ENCODE results near the gene TRABD. TPM values are rescaled to one million over a fixed set of nuclear protein-coding genes. Genes with fewer than 3 reads are reported as not detected.

The TRABD gene
- total RNA-seq, 1 experiment from 2014 or later, result 33.5 TPM

DNA sequence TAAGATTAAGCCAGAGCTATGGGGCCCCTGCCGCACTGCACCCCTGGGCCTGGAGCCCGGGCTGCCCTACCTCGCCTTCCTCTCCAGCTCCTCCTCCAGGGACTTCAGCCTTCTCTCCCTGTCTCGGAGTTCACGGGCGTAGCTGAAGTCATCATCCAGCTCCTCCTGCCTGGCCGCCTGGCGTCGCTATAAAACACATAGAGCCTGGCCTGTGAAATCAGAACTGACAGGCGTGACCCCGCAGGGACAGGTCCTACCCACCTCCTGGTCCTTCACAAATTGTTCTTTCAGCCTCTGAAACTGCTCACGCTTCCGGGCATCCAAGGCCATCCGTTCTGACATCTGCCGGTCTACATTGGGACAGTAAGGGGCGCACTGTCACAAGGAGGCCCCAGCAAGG lies 38.4 kb downstream of the TRABD start:
- Histone ChIP-seq H3K9me3 (no peaks in the 10 kb centered on the region), H3K36me3 (ENCODE audit: control insufficient read depth, insufficient read depth, low read length) (no peaks in the 10 kb centered on the region; the same call in 1 of the 2 replicates), H3K4me3 (ENCODE audit: low read depth, low read length) (no peak overlapping the region), H3K27me3 (replicated peaks; ENCODE audit: control insufficient read depth, insufficient read depth, low read length) (no peaks in the 10 kb centered on the region), H3K4me1 (no peaks in the 10 kb centered on the region)
- intact Hi-C loops (cut with micrococcal nuclease; ENCODE audit: unreplicated experiment), result no loop called here
- no peak overlapping the region for H3K4me3 Mint-ChIP-seq (ENCODE audit: unreplicated experiment)
- no TSS peak for BruUV-seq (replicated peaks)
- no peaks in the 10 kb centered on the region for H3K4me1 Mint-ChIP-seq (ENCODE audit: low read depth, unreplicated experiment)
- no peak for DNase-seq
- no peaks in the 10 kb centered on the region for H3K9me3 Mint-ChIP-seq (ENCODE audit: unreplicated experiment)
- ChIA-PET POLR2A (no interaction called here), CTCF (no interaction called here)
- no peaks in the 10 kb centered on the region for H3K27me3 Mint-ChIP-seq (ENCODE audit: insufficient read depth, unreplicated experiment)
- H3K27ac Mint-ChIP-seq (ENCODE audit: unreplicated experiment), result no peak overlapping the region
- TF ChIP-seq, protein P1, sequence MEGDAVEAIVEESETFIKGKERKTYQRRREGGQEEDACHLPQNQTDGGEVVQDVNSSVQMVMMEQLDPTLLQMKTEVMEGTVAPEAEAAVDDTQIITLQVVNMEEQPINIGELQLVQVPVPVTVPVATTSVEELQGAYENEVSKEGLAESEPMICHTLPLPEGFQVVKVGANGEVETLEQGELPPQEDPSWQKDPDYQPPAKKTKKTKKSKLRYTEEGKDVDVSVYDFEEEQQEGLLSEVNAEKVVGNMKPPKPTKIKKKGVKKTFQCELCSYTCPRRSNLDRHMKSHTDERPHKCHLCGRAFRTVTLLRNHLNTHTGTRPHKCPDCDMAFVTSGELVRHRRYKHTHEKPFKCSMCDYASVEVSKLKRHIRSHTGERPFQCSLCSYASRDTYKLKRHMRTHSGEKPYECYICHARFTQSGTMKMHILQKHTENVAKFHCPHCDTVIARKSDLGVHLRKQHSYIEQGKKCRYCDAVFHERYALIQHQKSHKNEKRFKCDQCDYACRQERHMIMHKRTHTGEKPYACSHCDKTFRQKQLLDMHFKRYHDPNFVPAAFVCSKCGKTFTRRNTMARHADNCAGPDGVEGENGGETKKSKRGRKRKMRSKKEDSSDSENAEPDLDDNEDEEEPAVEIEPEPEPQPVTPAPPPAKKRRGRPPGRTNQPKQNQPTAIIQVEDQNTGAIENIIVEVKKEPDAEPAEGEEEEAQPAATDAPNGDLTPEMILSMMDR (IDR thresholded peaks at IDR 0.05; ENCODE audit: insufficient read depth in 1 of 2, low read depth in 1 of 2, low read length in 1 of 2, severe bottlenecking in 1 of 2, unreplicated experiment in 1 of 2), result no peak
- peaks cover 24% of the 10 kb centered on the region for H3K36me3 Mint-ChIP-seq (ENCODE audit: insufficient read depth, unreplicated experiment)

DNA sequence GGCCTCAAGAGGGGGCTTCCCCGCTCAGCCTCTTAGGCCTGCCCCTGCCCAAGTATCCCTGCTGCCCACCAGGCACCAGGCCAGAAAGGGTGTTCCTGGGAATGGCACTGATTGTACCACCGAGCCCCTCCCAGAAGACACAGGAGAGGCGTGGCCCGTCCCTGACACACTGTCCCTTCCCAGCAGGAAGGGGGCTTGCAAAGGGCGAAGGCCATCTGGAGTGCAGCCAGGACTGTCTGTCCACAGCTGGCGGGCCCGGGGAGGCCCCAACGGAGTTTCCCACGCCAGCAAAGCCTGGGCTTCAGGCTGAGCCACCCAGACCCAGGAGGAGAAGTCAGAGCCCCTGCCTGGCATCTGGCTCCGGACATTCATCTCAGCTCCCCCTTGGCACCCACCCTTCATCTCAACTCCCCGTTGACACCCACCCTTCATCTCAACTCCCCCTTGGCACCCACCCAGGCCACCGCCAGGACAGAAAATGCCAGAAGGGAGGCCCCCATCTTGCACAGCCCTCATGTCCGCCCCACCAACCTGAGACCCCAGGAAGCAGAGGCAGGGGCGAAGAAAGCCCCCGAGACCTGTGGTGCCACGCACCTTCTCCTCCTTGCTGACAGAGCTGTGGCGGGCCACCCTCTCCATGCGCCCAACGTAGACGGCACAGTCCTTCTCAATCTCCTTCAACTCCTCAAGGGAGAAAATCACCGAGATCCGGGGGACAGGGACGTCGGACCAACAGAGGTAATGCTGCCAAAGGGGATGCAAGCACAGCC lies 39.7 kb downstream of the TRABD start:
- Mint-ChIP-seq H3K4me1 (ENCODE audit: low read depth, unreplicated experiment) (no peaks in the 10 kb centered on the region), H3K27me3 (ENCODE audit: insufficient read depth, unreplicated experiment) (no peaks in the 10 kb centered on the region), H3K4me3 (ENCODE audit: unreplicated experiment) (no peak overlapping the region), H3K36me3 (ENCODE audit: insufficient read depth, unreplicated experiment) (peaks cover 21% of the 10 kb centered on the region), H3K27ac (ENCODE audit: unreplicated experiment) (no peak overlapping the region), H3K9me3 (ENCODE audit: unreplicated experiment) (no peaks in the 10 kb centered on the region)
- H3K4me3 ChIP-seq (ENCODE audit: low read depth, low read length), result no peak overlapping the region
- no peaks in the 10 kb centered on the region; the same call in 1 of the 2 replicates for H3K36me3 ChIP-seq (ENCODE audit: control insufficient read depth, insufficient read depth, low read length)
- H3K4me1 ChIP-seq, result no peaks in the 10 kb centered on the region
- no peak for DNase-seq
- POLR2A ChIA-PET, result no interaction called here
- TF ChIP-seq, protein P1 (IDR thresholded peaks at IDR 0.05; ENCODE audit: insufficient read depth in 1 of 2, low read depth in 1 of 2, low read length in 1 of 2, severe bottlenecking in 1 of 2, unreplicated experiment in 1 of 2), result no peak
- H3K27me3 ChIP-seq (replicated peaks; ENCODE audit: control insufficient read depth, insufficient read depth, low read length), result no peaks in the 10 kb centered on the region
- intact Hi-C loops (cut with micrococcal nuclease; ENCODE audit: unreplicated experiment), result no loop called here
- no peaks in the 10 kb centered on the region for H3K9me3 ChIP-seq
- CTCF ChIA-PET, result no interaction called here
- no TSS peak for BruUV-seq (replicated peaks)

DNA sequence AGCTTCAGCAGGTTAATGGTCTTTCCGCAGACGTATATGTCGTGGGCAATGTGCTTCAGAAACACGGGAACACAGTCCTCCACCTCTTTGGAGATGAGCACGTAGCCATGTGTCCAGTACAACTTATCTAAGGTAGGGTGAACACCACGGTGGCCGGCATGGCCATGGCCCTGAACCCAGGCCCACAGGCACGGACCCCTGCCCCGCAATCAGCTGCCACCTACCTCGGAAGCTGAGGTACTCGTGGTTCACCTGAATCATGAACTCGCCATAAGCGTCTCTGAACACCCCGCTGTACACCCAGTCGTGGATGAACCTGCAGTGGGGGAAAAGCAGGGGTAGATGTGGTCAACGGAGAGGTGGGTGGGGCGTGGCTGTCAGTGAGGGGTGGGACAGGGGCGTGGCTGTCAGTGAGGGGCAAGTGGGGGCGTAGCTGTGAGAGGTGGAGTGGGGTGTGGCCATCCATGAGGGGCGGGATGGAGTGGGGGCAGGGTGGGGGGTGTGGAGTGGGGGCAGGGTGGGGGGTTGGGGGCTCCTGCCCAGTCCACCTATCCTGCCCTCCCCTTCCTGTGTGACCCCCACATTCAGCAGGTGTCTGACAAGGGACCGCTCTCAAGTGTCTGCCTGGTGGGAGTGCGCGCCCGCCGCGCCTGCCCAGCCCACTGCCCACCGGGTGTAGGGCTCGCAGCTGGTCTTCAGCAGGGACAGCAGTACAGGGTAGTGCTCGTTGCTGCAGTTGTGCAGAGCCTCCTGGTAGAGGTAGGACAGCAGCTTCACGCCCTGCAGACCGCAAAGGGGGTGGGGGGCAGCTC lies 40.6 kb downstream of the TRABD start:
- H3K36me3 Mint-ChIP-seq (ENCODE audit: insufficient read depth, unreplicated experiment), result peaks cover 20% of the 10 kb centered on the region
- CTCF ChIA-PET, result no interaction called here
- POLR2A ChIA-PET, result no interaction called here
- H3K9me3 ChIP-seq, result no peaks in the 10 kb centered on the region
- no peaks in the 10 kb centered on the region for H3K27me3 ChIP-seq (replicated peaks; ENCODE audit: control insufficient read depth, insufficient read depth, low read length)
- H3K4me1 ChIP-seq, result no peaks in the 10 kb centered on the region
- intact Hi-C loops (cut with micrococcal nuclease; ENCODE audit: unreplicated experiment), result no loop called here
- no peak overlapping the region for H3K4me3 ChIP-seq (ENCODE audit: low read depth, low read length)
- DNase-seq, result peak in 1 of 2 experiments; percentile 32
- H3K4me3 Mint-ChIP-seq (ENCODE audit: unreplicated experiment), result no peak overlapping the region
- H3K9me3 Mint-ChIP-seq (ENCODE audit: unreplicated experiment), result no peaks in the 10 kb centered on the region
- H3K27me3 Mint-ChIP-seq (ENCODE audit: insufficient read depth, unreplicated experiment), result no peaks in the 10 kb centered on the region
- TF ChIP-seq, protein P1 (IDR thresholded peaks at IDR 0.05; ENCODE audit: insufficient read depth in 1 of 2, low read depth in 1 of 2, low read length in 1 of 2, severe bottlenecking in 1 of 2, unreplicated experiment in 1 of 2), result no peak
- no TSS peak for BruUV-seq (replicated peaks)
- no peaks in the 10 kb centered on the region for H3K36me3 ChIP-seq (ENCODE audit: control insufficient read depth, insufficient read depth, low read length)
- H3K27ac Mint-ChIP-seq (ENCODE audit: unreplicated experiment), result no peak overlapping the region
- no peaks in the 10 kb centered on the region for H3K4me1 Mint-ChIP-seq (ENCODE audit: low read depth, unreplicated experiment)
